ENCODE data around the gene FAM117B. TPM values are rescaled to one million over a fixed set of nuclear protein-coding genes. Genes with fewer than 3 reads are reported as not detected.

Gene FAM117B
- total RNA-seq, 1 experiment from 2014 or later: 24.0 TPM

DNA sequence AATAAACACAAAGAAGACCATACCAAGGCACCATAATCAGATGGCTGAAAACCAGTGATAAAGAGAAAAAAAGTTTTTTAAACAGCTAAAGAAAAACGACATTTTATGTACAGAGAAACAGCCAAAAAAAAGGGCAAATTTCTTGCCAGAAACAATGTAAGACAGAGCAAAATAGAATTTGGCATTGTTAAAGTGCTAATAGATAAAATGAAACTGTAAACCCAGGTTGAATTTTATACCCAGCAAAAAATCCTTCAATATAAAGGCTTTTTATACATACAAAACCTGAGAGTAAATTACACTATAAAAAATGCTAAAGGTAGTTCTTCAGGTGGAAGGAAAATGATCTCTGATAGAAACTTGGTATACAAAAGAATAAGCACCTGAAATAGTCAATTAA, 45.7 kb downstream of the FAM117B start:
- Histone ChIP-seq H4K8ac (replicated peaks; ENCODE audit: insufficient read length, low read depth, low read length) (no peak overlapping the region), H2BK5ac (ENCODE audit: insufficient read length, low read length) (no peak overlapping the region), H4K20me1 (ENCODE audit: control insufficient read depth, insufficient read depth, insufficient read length) (no peaks in the 10 kb centered on the region), H3K9ac (ENCODE audit: extremely low read depth, insufficient read length, low read length) (no peak overlapping the region), H2BK15ac (ENCODE audit: low read depth, low read length) (no peak overlapping the region), H3K4ac (ENCODE audit: low read depth, low read length) (no peak overlapping the region), H2BK20ac (ENCODE audit: low read depth, low read length, poor library complexity, severe bottlenecking) (no peak overlapping the region), H2AFZ (ENCODE audit: low read length) (no peak overlapping the region), H3K79me2 (ENCODE audit: insufficient read depth, low read length) (no peaks in the 10 kb centered on the region; the same call in 1 of the 2 replicates), H3K23ac (ENCODE audit: insufficient read length, low read depth, low read length) (no peak overlapping the region), H3K9me3 (ENCODE audit: control insufficient read depth, low read depth, low read length) (no peaks in the 10 kb centered on the region), H4K91ac (ENCODE audit: insufficient read length, low read depth, low read length) (no peak overlapping the region), H2AK5ac (ENCODE audit: insufficient read length, low read length) (no peak overlapping the region), H3K18ac (ENCODE audit: insufficient read length, low read depth, low read length) (no peak overlapping the region), H3K4me2 (ENCODE audit: insufficient read depth, insufficient read length, low read length) (no peak overlapping the region), H2BK12ac (ENCODE audit: insufficient read length, low read depth, low read length) (no peak overlapping the region), H3T11ph (ENCODE audit: low read length) (no peak overlapping the region), H3K79me1 (ENCODE audit: insufficient read depth, low read depth, low read length, poor library complexity, severe bottlenecking) (no peaks in the 10 kb centered on the region), H3K27me3 (ENCODE audit: insufficient read depth, low read length) (no peaks in the 10 kb centered on the region), H4K5ac (ENCODE audit: insufficient read length, low read depth, low read length) (no peak overlapping the region), H3K14ac (ENCODE audit: insufficient read depth, low read length) (no peak overlapping the region), H3K4me1 (ENCODE audit: insufficient read depth, low read length) (peaks cover 6% of the 10 kb centered on the region; the same call in 1 of the 2 replicates), H3K27ac (ENCODE audit: insufficient read length, low read depth, low read length) (no peak overlapping the region), H3K23me2 (ENCODE audit: insufficient read length, low read depth, low read length, poor library complexity, severe bottlenecking) (no peaks in the 10 kb centered on the region), H3K56ac (ENCODE audit: insufficient read length, low read depth, low read length) (no peak overlapping the region), H2BK120ac (ENCODE audit: low read depth, low read length, poor library complexity, severe bottlenecking) (no peak overlapping the region)
- TF ChIP-seq, protein P1, sequence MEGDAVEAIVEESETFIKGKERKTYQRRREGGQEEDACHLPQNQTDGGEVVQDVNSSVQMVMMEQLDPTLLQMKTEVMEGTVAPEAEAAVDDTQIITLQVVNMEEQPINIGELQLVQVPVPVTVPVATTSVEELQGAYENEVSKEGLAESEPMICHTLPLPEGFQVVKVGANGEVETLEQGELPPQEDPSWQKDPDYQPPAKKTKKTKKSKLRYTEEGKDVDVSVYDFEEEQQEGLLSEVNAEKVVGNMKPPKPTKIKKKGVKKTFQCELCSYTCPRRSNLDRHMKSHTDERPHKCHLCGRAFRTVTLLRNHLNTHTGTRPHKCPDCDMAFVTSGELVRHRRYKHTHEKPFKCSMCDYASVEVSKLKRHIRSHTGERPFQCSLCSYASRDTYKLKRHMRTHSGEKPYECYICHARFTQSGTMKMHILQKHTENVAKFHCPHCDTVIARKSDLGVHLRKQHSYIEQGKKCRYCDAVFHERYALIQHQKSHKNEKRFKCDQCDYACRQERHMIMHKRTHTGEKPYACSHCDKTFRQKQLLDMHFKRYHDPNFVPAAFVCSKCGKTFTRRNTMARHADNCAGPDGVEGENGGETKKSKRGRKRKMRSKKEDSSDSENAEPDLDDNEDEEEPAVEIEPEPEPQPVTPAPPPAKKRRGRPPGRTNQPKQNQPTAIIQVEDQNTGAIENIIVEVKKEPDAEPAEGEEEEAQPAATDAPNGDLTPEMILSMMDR (conservative IDR thresholded peaks at IDR 0.05): no peak
- no CpG with 5 or more reads among the region's 1 CpG for WGBS (ENCODE audit: extremely low coverage, insufficient read length, low lambda C conversion rate)
- peaks cover 0 to under 1% (median 0%) of the 10 kb centered on the region in 3 experiments; a peak in 3 of 7 replicates for H3K36me3 Mint-ChIP-seq (ENCODE audit: insufficient read depth in 1 of 3, low read depth in 3 of 3)
- H3K4me1 Mint-ChIP-seq: peaks cover 24 to 28% of the 10 kb centered on the region in 2 experiments
- H3K4me3 Mint-ChIP-seq: no peak overlapping the region
- H3K9me3 Mint-ChIP-seq: peaks cover 0 to 3% of the 10 kb centered on the region in 2 experiments; a peak in 1 of 5 replicates
- H3K27ac Mint-ChIP-seq: no peak overlapping the region
- no peaks in the 10 kb centered on the region for H3K27me3 Mint-ChIP-seq (ENCODE audit: low read depth)
- DNase-seq: no peak

Data from H9 (cell line).